Natural killer cell (primary cell): ENCODE data around the gene ACCS. TPM values are rescaled to one million over a fixed set of nuclear protein-coding genes. Genes with fewer than 3 reads are reported as not detected.

Experiments
- ATAC-seq, 3 donors: fragments of 150-1000 bp in 2 of 3; fragments of 200-7000 bp in 1 of 3; cut with Tn5 transposase; 1 replicate in 1 of 3; 2 replicates in 2 of 3; pipeline ENCODE4 v1.10.0; 2021; ENCODE audit warnings: mild to moderate bottlenecking in 2 of 3, moderate library complexity in 2 of 3
- DNase-seq, 2 donors: peaks; one replicate each; pipeline versions ENCODE4 v3.0.0 to v3.0.0-alpha.2; 2013 to 2021; ENCODE audit warnings: mixed read lengths in 1 of 2
- H3K27ac ChIP-seq: one replicate; pipeline ENCODE4 v1.5.1; 2013; ENCODE audit warnings: mild to moderate bottlenecking, low read length
- H3K27me3 ChIP-seq: one replicate; pipeline ENCODE4 v1.6.1; 2013; ENCODE audit warnings: low read length; ENCODE audit not compliant: control insufficient read depth, insufficient read depth
- H3K36me3 ChIP-seq: one replicate; pipeline ENCODE4 v1.6.1; 2013; ENCODE audit warnings: low read length; ENCODE audit not compliant: control insufficient read depth, insufficient read depth
- H3K4me1 ChIP-seq: one replicate; pipeline ENCODE4 v1.6.1; 2013; ENCODE audit warnings: low read length; ENCODE audit not compliant: control insufficient read depth, insufficient read depth
- H3K4me3 ChIP-seq: one replicate; pipeline ENCODE4 v1.5.1; 2013; ENCODE audit warnings: low read length
- H3K9me3 ChIP-seq: one replicate; pipeline ENCODE4 v1.6.1; 2013; ENCODE audit warnings: low read length; ENCODE audit not compliant: control insufficient read depth, insufficient read depth
- H3K27ac Mint-ChIP-seq, 2 donors: one replicate each; pipeline ENCODE4 v1.8.0; 2022; ENCODE audit warnings: mild to moderate bottlenecking in 2 of 2, mixed read lengths in 2 of 2, moderate library complexity in 1 of 2
- H3K27me3 Mint-ChIP-seq, 2 donors: one replicate each; pipeline ENCODE4 v1.8.0; 2022; ENCODE audit warnings: low read depth in 2 of 2, mixed read lengths in 2 of 2
- H3K36me3 Mint-ChIP-seq: one replicate; pipeline ENCODE4 v1.8.0; 2022; ENCODE audit warnings: mixed read lengths
- H3K4me1 Mint-ChIP-seq, 2 donors: one replicate each; pipeline ENCODE4 v1.8.0; 2022; ENCODE audit warnings: mixed read lengths in 2 of 2
- H3K4me3 Mint-ChIP-seq: one replicate; pipeline ENCODE4 v1.8.0; 2022; ENCODE audit warnings: mild to moderate bottlenecking, moderate library complexity, mixed read lengths
- H3K9me3 Mint-ChIP-seq, 2 donors: one replicate each; pipeline ENCODE4 v1.8.0; 2022; ENCODE audit warnings: mixed read lengths in 2 of 2
- CTCF ChIP-seq: fragments of 200-600 bp; IDR thresholded peaks from one replicate; pipeline ENCODE4 v1.8.0; 2022; ENCODE audit warnings: antibody characterized with exemption
- WGBS: methylation state at CpG from one replicate; pipeline ENCODE4 v1.1.7; 2013; ENCODE audit warnings: missing lambda C conversion rate; ENCODE audit not compliant: insufficient coverage; 5-methylcytosine and 5-hydroxymethylcytosine counted together
- intact Hi-C: fragments of 100-400 bp; cut with micrococcal nuclease; formaldehyde crosslinking; loops from one replicate; pipeline ENCODE4 v1.14.2; 2022
- total RNA-seq, 4 donors: library from RNA; stranded (reverse); fragments of 120-200 nt in 1 of 4; gene quantifications; one replicate each; pipeline versions ENCODE4 v1.2.3 to v1.2.4, GENCODE V29; 2013 to 2022

ACCS gene
- total RNA-seq, 3 donors from 2014 or later (not counting 1 experiment from before 2014, with no cell fraction given) = 16.3 to 32.1 (median 31.9) TPM

GRCh38 chr11:44125598-44125997 is 59.5 kb downstream of the ACCS start:
- ATAC-seq (no peak), DNase-seq (no peak)
- Mint-ChIP-seq H3K36me3 (peaks cover 27% of the 10 kb centered on the region), H3K4me1 (peaks cover 9 to 11% of the 10 kb centered on the region in 2 donors), H3K27me3 (no peaks in the 10 kb centered on the region), H3K4me3 (no peak overlapping the region), H3K9me3 (no peaks in the 10 kb centered on the region), H3K27ac (no peak overlapping the region)
- TF ChIP-seq CTCF = no peak
- intact Hi-C loops = no loop called here
- no peaks in the 10 kb centered on the region for H3K9me3 ChIP-seq
- peaks cover 53% of the 10 kb centered on the region for H3K36me3 ChIP-seq
- no peak overlapping the region for H3K4me3 ChIP-seq
- no peaks in the 10 kb centered on the region for H3K4me1 ChIP-seq
- no peaks in the 10 kb centered on the region for H3K27me3 ChIP-seq
- 80% methylated on average over 3 of the region's 4 CpGs for WGBS
- no peak overlapping the region for H3K27ac ChIP-seq

- intact Hi-C loops = no loop called here
- WGBS = 100% methylated on average over 2 of the region's 2 CpGs
- H3K9me3 Mint-ChIP-seq = no peaks in the 10 kb centered on the region
Observed at GRCh38 chr11:44126304-44126703, 60.2 kb downstream of the ACCS start.

GRCh38 chr11:44127130-44127529 is 61.1 kb downstream of the ACCS start:
- Mint-ChIP-seq H3K27me3 (no peaks in the 10 kb centered on the region), H3K36me3 (peaks cover 35% of the 10 kb centered on the region), H3K4me1 (no peaks in the 10 kb centered on the region), H3K27ac (no peak overlapping the region), H3K9me3 (no peaks in the 10 kb centered on the region), H3K4me3 (no peak overlapping the region)
- no peaks in the 10 kb centered on the region for H3K9me3 ChIP-seq
- H3K4me3 ChIP-seq = no peak overlapping the region
- WGBS = 95% methylated on average over 7 of the region's 8 CpGs
- DNase-seq (no peak), ATAC-seq (no peak)
- H3K27ac ChIP-seq = no peak overlapping the region
- no peaks in the 10 kb centered on the region for H3K27me3 ChIP-seq
- peaks cover 60% of the 10 kb centered on the region for H3K36me3 ChIP-seq
- intact Hi-C loops = no loop called here
- no peaks in the 10 kb centered on the region for H3K4me1 ChIP-seq
- TF ChIP-seq CTCF = no peak

More at GRCh38 chr11:44126304-44126703, 60.2 kb downstream of the ACCS start:
- peaks cover 59% of the 10 kb centered on the region for H3K36me3 ChIP-seq
- no peak overlapping the region for H3K27ac ChIP-seq
- peaks cover 34% of the 10 kb centered on the region for H3K36me3 Mint-ChIP-seq
- no peaks in the 10 kb centered on the region for H3K27me3 Mint-ChIP-seq
- peaks cover 6 to 8% of the 10 kb centered on the region in 2 donors for H3K4me1 Mint-ChIP-seq
- no peak overlapping the region for H3K4me3 Mint-ChIP-seq
- no peak overlapping the region for H3K4me3 ChIP-seq
- H3K4me1 ChIP-seq = no peaks in the 10 kb centered on the region
- no peak for ATAC-seq
- H3K27me3 ChIP-seq = no peaks in the 10 kb centered on the region
- no peaks in the 10 kb centered on the region for H3K9me3 ChIP-seq
- H3K27ac Mint-ChIP-seq = no peak overlapping the region
- no peak for TF ChIP-seq CTCF
- no peak for DNase-seq

- 94% methylated on average over 1 of the region's 3 CpGs for WGBS
- TF ChIP-seq CTCF = no peak
- Mint-ChIP-seq H3K4me3 (no peak overlapping the region), H3K9me3 (no peaks in the 10 kb centered on the region), H3K27ac (no peak overlapping the region), H3K36me3 (peaks cover 35% of the 10 kb centered on the region), H3K27me3 (no peaks in the 10 kb centered on the region), H3K4me1 (no peaks in the 10 kb centered on the region)
- ATAC-seq (no peak), DNase-seq (no peak)
- peaks cover 64% of the 10 kb centered on the region for H3K36me3 ChIP-seq
- no peaks in the 10 kb centered on the region for H3K4me1 ChIP-seq
- no peak overlapping the region for H3K4me3 ChIP-seq
- no peaks in the 10 kb centered on the region for H3K27me3 ChIP-seq
- no peaks in the 10 kb centered on the region for H3K9me3 ChIP-seq
- no peak overlapping the region for H3K27ac ChIP-seq
- intact Hi-C loops = no loop called here
Observed at GRCh38 chr11:44128729-44129128, 62.7 kb downstream of the ACCS start.
